PFSK-1 (cell line): ENCODE results near the gene NDUFAF2.

Experiments
- POLR2AphosphoS5 ChIP-seq: IDR thresholded peaks from 2 replicates; pipeline ENCODE4 v1.6.1; 2012; ENCODE audit warnings: low read depth, mild to moderate bottlenecking, control low read depth, low read length, moderate library complexity
- TAF1 ChIP-seq: IDR thresholded peaks from 2 replicates; pipeline ENCODE4 v1.6.1; 2012; ENCODE audit warnings: low read length, control low read depth, borderline replicate concordance; ENCODE audit not compliant: insufficient read depth
- TF ChIP-seq, protein P1 (sequence below), 2 experiments: IDR thresholded peaks; 2 replicates each; pipeline versions ENCODE4 v1.6.1 to v1.8.0; 2011 to 2012; ENCODE audit warnings: low read depth in 2 of 2, low read length in 2 of 2, control low read depth in 1 of 2, inconsistent platforms in 1 of 2, mild to moderate bottlenecking in 1 of 2, moderate library complexity in 1 of 2; ENCODE audit not compliant: insufficient read depth in 1 of 2

DNA sequence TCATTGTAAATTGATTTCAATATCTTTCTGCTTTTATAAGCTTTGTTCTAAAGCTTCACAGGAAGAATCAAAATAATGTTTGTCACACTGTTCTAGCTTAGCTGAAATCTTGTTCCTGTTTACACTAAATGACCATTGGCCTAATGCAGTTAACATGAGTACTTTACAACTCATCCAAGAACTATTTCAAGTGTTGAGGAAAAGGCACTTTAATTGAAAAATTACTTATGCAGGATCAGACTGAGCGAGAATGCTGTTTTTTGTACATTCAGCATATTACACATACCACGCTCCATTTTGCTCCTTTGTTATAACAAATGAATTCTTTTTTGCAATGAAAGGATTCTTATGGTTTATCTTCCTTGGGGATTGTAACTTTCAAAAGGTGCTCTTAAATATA is 239.7 kb downstream of the NDUFAF2 start:
- TF ChIP-seq TAF1 (no peak), POLR2AphosphoS5 (no peak)
- TF ChIP-seq, protein P1, sequence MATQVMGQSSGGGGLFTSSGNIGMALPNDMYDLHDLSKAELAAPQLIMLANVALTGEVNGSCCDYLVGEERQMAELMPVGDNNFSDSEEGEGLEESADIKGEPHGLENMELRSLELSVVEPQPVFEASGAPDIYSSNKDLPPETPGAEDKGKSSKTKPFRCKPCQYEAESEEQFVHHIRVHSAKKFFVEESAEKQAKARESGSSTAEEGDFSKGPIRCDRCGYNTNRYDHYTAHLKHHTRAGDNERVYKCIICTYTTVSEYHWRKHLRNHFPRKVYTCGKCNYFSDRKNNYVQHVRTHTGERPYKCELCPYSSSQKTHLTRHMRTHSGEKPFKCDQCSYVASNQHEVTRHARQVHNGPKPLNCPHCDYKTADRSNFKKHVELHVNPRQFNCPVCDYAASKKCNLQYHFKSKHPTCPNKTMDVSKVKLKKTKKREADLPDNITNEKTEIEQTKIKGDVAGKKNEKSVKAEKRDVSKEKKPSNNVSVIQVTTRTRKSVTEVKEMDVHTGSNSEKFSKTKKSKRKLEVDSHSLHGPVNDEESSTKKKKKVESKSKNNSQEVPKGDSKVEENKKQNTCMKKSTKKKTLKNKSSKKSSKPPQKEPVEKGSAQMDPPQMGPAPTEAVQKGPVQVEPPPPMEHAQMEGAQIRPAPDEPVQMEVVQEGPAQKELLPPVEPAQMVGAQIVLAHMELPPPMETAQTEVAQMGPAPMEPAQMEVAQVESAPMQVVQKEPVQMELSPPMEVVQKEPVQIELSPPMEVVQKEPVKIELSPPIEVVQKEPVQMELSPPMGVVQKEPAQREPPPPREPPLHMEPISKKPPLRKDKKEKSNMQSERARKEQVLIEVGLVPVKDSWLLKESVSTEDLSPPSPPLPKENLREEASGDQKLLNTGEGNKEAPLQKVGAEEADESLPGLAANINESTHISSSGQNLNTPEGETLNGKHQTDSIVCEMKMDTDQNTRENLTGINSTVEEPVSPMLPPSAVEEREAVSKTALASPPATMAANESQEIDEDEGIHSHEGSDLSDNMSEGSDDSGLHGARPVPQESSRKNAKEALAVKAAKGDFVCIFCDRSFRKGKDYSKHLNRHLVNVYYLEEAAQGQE (IDR thresholded peaks at IDR 0.05; ENCODE audit: insufficient read depth in 1 of 2, low read depth in 2 of 2, low read length in 2 of 2): no peak
